Activated T-helper 2 cell treated with anti-CD3 and anti-CD28 coated beads, Interferon-gamma antibody, Interleukin-2, Interleukin-4, amounts not matched to agents 10 μg/mL and 5 μg/mL and 100 μg/mL, durations not matched to agents 14 hours and 24 hours and 36 hours (primary cell): ENCODE results near the gene PDE8A. TPM values are rescaled to one million over a fixed set of nuclear protein-coding genes. Genes with fewer than 3 reads are reported as not detected.

Source experiments
- DNase-seq: peaks from one replicate; pipeline ENCODE4 v3.0.0; 2021; ENCODE audit warnings: low spot score
- H3K27ac Mint-ChIP-seq: one replicate; pipeline ENCODE4 v1.8.0; 2021; ENCODE audit warnings: mixed read lengths
- H3K27me3 Mint-ChIP-seq: one replicate; pipeline ENCODE4 v1.8.0; 2021; ENCODE audit warnings: low read depth, mixed read lengths
- H3K36me3 Mint-ChIP-seq: one replicate; pipeline ENCODE4 v1.8.0; 2021; ENCODE audit warnings: low read depth, mixed read lengths
- H3K4me1 Mint-ChIP-seq: one replicate; pipeline ENCODE4 v1.8.0; 2021; ENCODE audit warnings: low read depth, mixed read lengths
- H3K4me3 Mint-ChIP-seq: one replicate; pipeline ENCODE4 v1.8.0; 2021; ENCODE audit warnings: low read depth, mild to moderate bottlenecking, moderate library complexity, mixed read lengths
- H3K9me3 Mint-ChIP-seq: one replicate; pipeline ENCODE4 v1.8.0; 2021; ENCODE audit warnings: mixed read lengths
- intact Hi-C: fragments of 100-400 bp; cut with micrococcal nuclease; formaldehyde crosslinking; loops from one replicate; pipeline ENCODE4 v1.15.1; 2023
- total RNA-seq: library from RNA; stranded (reverse); gene quantifications from 2 replicates; pipeline ENCODE4 v1.2.3, GENCODE V29; 2022

Gene PDE8A
- total RNA-seq, 1 donor from 2014 or later: 20.4 TPM

GRCh38 chr15:85129881-85130280, 148.2 kb downstream of the PDE8A start:
- no peak for DNase-seq
- intact Hi-C loops: no loop called here
- H3K9me3 Mint-ChIP-seq: peaks cover 14% of the 10 kb centered on the region

GRCh38 chr15:85131915-85132314, 150.3 kb downstream of the PDE8A start:
- Mint-ChIP-seq H3K27ac (no peak overlapping the region), H3K4me1 (peaks cover 5% of the 10 kb centered on the region), H3K4me3 (no peak overlapping the region), H3K36me3 (peaks cover 56% of the 10 kb centered on the region), H3K9me3 (peaks cover 14% of the 10 kb centered on the region), H3K27me3 (no peaks in the 10 kb centered on the region)
- intact Hi-C loops: no loop called here
- no peak for DNase-seq

More at GRCh38 chr15:85129881-85130280, 148.2 kb downstream of the PDE8A start:
- Mint-ChIP-seq H3K4me1 (peaks cover 5% of the 10 kb centered on the region), H3K27ac (no peak overlapping the region), H3K27me3 (no peaks in the 10 kb centered on the region), H3K4me3 (no peak overlapping the region), H3K36me3 (peaks cover 68% of the 10 kb centered on the region)

- Mint-ChIP-seq H3K36me3 (peaks cover 43% of the 10 kb centered on the region), H3K4me1 (peaks cover 5% of the 10 kb centered on the region), H3K27me3 (no peaks in the 10 kb centered on the region), H3K9me3 (peaks cover 14% of the 10 kb centered on the region), H3K27ac (no peak overlapping the region), H3K4me3 (no peak overlapping the region)
- DNase-seq: no peak
- intact Hi-C loops: no loop called here
These were observed 152.1 kb downstream of the PDE8A start for GRCh38 chr15:85133709-85134108.

GRCh38 chr15:85137489-85138168, 156.0 kb downstream of the PDE8A start:
- intact Hi-C loops: no loop called here

GRCh38 chr15:85139391-85139790, 157.7 kb downstream of the PDE8A start:
- Mint-ChIP-seq H3K9me3 (no peaks in the 10 kb centered on the region), H3K27ac (no peak overlapping the region), H3K36me3 (peaks cover 3% of the 10 kb centered on the region), H3K27me3 (no peaks in the 10 kb centered on the region), H3K4me1 (no peaks in the 10 kb centered on the region), H3K4me3 (no peak overlapping the region)
- intact Hi-C loops: no loop called here
- DNase-seq: no peak

More at GRCh38 chr15:85137489-85138168, 156.0 kb downstream of the PDE8A start:
- Mint-ChIP-seq H3K4me1 (no peaks in the 10 kb centered on the region), H3K36me3 (peaks cover 15% of the 10 kb centered on the region), H3K27me3 (no peaks in the 10 kb centered on the region), H3K4me3 (no peak overlapping the region), H3K27ac (no peak overlapping the region), H3K9me3 (peaks cover 3% of the 10 kb centered on the region)
- no peak for DNase-seq

GRCh38 chr15:85141726-85142125, 160.1 kb downstream of the PDE8A start:
- H3K4me1 Mint-ChIP-seq: no peaks in the 10 kb centered on the region
- no peak overlapping the region for H3K4me3 Mint-ChIP-seq
- no peaks in the 10 kb centered on the region for H3K9me3 Mint-ChIP-seq
- H3K27me3 Mint-ChIP-seq: no peaks in the 10 kb centered on the region
- H3K36me3 Mint-ChIP-seq: peaks cover 3% of the 10 kb centered on the region
- no peak for DNase-seq
- no peak overlapping the region for H3K27ac Mint-ChIP-seq
- intact Hi-C loops: no loop called here

GRCh38 chr15:85142312-85142711, 160.7 kb downstream of the PDE8A start:
- H3K4me3 Mint-ChIP-seq: no peak overlapping the region
- intact Hi-C loops: no loop called here
- H3K27ac Mint-ChIP-seq: no peak overlapping the region
- no peak for DNase-seq
- H3K9me3 Mint-ChIP-seq: no peaks in the 10 kb centered on the region
- no peaks in the 10 kb centered on the region for H3K4me1 Mint-ChIP-seq
- peaks cover 3% of the 10 kb centered on the region for H3K36me3 Mint-ChIP-seq
- no peaks in the 10 kb centered on the region for H3K27me3 Mint-ChIP-seq

GRCh38 chr15:85149465-85150129, 167.9 kb downstream of the PDE8A start:
- H3K27ac Mint-ChIP-seq: no peak overlapping the region
- H3K4me1 Mint-ChIP-seq: peaks cover 18% of the 10 kb centered on the region
- intact Hi-C loops: no loop called here
- no peaks in the 10 kb centered on the region for H3K36me3 Mint-ChIP-seq
- no peaks in the 10 kb centered on the region for H3K27me3 Mint-ChIP-seq
- no peak overlapping the region for H3K4me3 Mint-ChIP-seq
- DNase-seq: no peak
- H3K9me3 Mint-ChIP-seq: peaks cover 9% of the 10 kb centered on the region

- intact Hi-C loops: no loop called here
- no peak overlapping the region for H3K27ac Mint-ChIP-seq
- peaks cover 9% of the 10 kb centered on the region for H3K9me3 Mint-ChIP-seq
- H3K4me1 Mint-ChIP-seq: peaks cover 18% of the 10 kb centered on the region
- H3K4me3 Mint-ChIP-seq: no peak overlapping the region
- H3K27me3 Mint-ChIP-seq: no peaks in the 10 kb centered on the region
- no peaks in the 10 kb centered on the region for H3K36me3 Mint-ChIP-seq
- no peak for DNase-seq
These were observed 168.4 kb downstream of the PDE8A start for GRCh38 chr15:85150130-85150480.

GRCh38 chr15:85151145-85151544, 169.5 kb downstream of the PDE8A start:
- Mint-ChIP-seq H3K9me3 (peaks cover 9% of the 10 kb centered on the region), H3K27ac (no peak overlapping the region), H3K4me3 (no peak overlapping the region), H3K36me3 (no peaks in the 10 kb centered on the region), H3K4me1 (peaks cover 18% of the 10 kb centered on the region), H3K27me3 (peaks cover 4% of the 10 kb centered on the region)
- no peak for DNase-seq
- intact Hi-C loops: no loop called here

- Mint-ChIP-seq H3K27me3 (peaks cover 7% of the 10 kb centered on the region), H3K9me3 (peaks cover 9% of the 10 kb centered on the region), H3K27ac (no peak overlapping the region), H3K4me1 (peaks cover 18% of the 10 kb centered on the region), H3K36me3 (no peaks in the 10 kb centered on the region), H3K4me3 (no peak overlapping the region)
- no peak for DNase-seq
- intact Hi-C loops: no loop called here
These were observed 170.2 kb downstream of the PDE8A start for GRCh38 chr15:85151861-85152260.

- Mint-ChIP-seq H3K27ac (no peak overlapping the region), H3K27me3 (peaks cover 17% of the 10 kb centered on the region), H3K36me3 (no peaks in the 10 kb centered on the region), H3K4me1 (peaks cover 16% of the 10 kb centered on the region), H3K4me3 (no peak overlapping the region), H3K9me3 (peaks cover 9% of the 10 kb centered on the region)
- DNase-seq: no peak
- intact Hi-C loops: no loop called here
These were observed 172.4 kb downstream of the PDE8A start for GRCh38 chr15:85154061-85154460.

- Mint-ChIP-seq H3K4me1 (peaks cover 9% of the 10 kb centered on the region), H3K4me3 (no peak overlapping the region), H3K36me3 (no peaks in the 10 kb centered on the region), H3K27me3 (peaks cover 17% of the 10 kb centered on the region), H3K27ac (no peak overlapping the region), H3K9me3 (peaks cover 9% of the 10 kb centered on the region)
- intact Hi-C loops: no loop called here
- no peak for DNase-seq
These were observed 173.7 kb downstream of the PDE8A start for GRCh38 chr15:85155360-85155759.
